Keratinocyte (primary cell): Measurements from ENCODE around the gene SFMBT1. TPM values are rescaled to one million over a fixed set of nuclear protein-coding genes. Genes with fewer than 3 reads are reported as not detected.

Experiments used
- DNase-seq: peaks from one replicate; pipeline ENCODE4 v3.0.0-alpha.2; 2011; ENCODE audit warnings: low read depth, missing footprints, low spot score
- FAIRE-seq: peaks from 2 replicates; lab custom pipeline; 2011; peaks lifted over from hg19 to GRCh38; lab: Jason Lieb, UNC
- H2AFZ ChIP-seq: 2 replicates; pipeline ENCODE4 v1.6.0; 2012; ENCODE audit warnings: low read length, control low read depth, inconsistent platforms; ENCODE audit not compliant: control insufficient read depth
- H3K27ac ChIP-seq: 2 replicates; pipeline ENCODE4 v1.5.1; 2011; ENCODE audit warnings: low read length; ENCODE audit not compliant: control insufficient read depth, insufficient read depth
- H3K27me3 ChIP-seq: 3 replicates; pipeline ENCODE4 v1.6.0; 2011; ENCODE audit warnings: low read length; ENCODE audit not compliant: control insufficient read depth, insufficient read depth; ENCODE audit errors: extremely low read depth
- H3K36me3 ChIP-seq, 2 experiments: 2 replicates in 1 of 2; 3 replicates in 1 of 2; pipeline ENCODE4 v1.5.1; 2011; ENCODE audit warnings: low read length in 2 of 2, mild to moderate bottlenecking in 1 of 2; ENCODE audit not compliant: control insufficient read depth in 2 of 2, insufficient read depth in 2 of 2; ENCODE audit errors: extremely low read depth in 1 of 2
- H3K4me1 ChIP-seq: 3 replicates; pipeline ENCODE4 v1.5.1; 2011; ENCODE audit warnings: low read length; ENCODE audit not compliant: control insufficient read depth, insufficient read depth; ENCODE audit errors: extremely low read depth
- H3K4me2 ChIP-seq: 3 replicates; pipeline ENCODE4 v1.6.0; 2011; ENCODE audit warnings: low read depth, low read length; ENCODE audit not compliant: control insufficient read depth, insufficient read depth; ENCODE audit errors: extremely low read depth
- H3K4me3 ChIP-seq, 3 experiments: fragments of 200-600 bp in 1 of 3; sonication (generic) in 1 of 3; 2 replicates in 2 of 3; 3 replicates in 1 of 3; pipeline ENCODE4 v1.5.1; 2011 to 2016; ENCODE audit warnings: low read length in 3 of 3, mild to moderate bottlenecking in 3 of 3, control low read depth in 2 of 3, inconsistent platforms in 1 of 3, low read depth in 1 of 3, mixed read lengths in 1 of 3, mixed run types in 1 of 3, moderate library complexity in 1 of 3; ENCODE audit not compliant: control insufficient read depth in 2 of 3, insufficient read depth in 2 of 3; ENCODE audit errors: extremely low read depth in 1 of 3
- H3K79me2 ChIP-seq: 2 replicates; pipeline ENCODE4 v1.6.0; 2012; ENCODE audit warnings: low read length; ENCODE audit not compliant: control insufficient read depth, insufficient read depth
- H3K9ac ChIP-seq: 3 replicates; pipeline ENCODE4 v1.6.0; 2011; ENCODE audit warnings: low read length; ENCODE audit not compliant: control insufficient read depth, insufficient read depth; ENCODE audit errors: extremely low read depth
- H3K9me1 ChIP-seq: 3 replicates; pipeline ENCODE4 v1.6.0; 2011; ENCODE audit warnings: low read length; ENCODE audit not compliant: control insufficient read depth, insufficient read depth; ENCODE audit errors: extremely low read depth
- H3K9me3 ChIP-seq: 2 replicates; pipeline ENCODE4 v1.5.1; 2012; ENCODE audit warnings: low read depth, low read length; ENCODE audit not compliant: control insufficient read depth
- H4K20me1 ChIP-seq: 3 replicates; pipeline ENCODE4 v1.6.0; 2011; ENCODE audit warnings: low read length; ENCODE audit not compliant: control insufficient read depth, insufficient read depth; ENCODE audit errors: extremely low read depth
- EZH2 ChIP-seq: IDR thresholded peaks from one replicate; pipeline ENCODE4 v1.6.1; 2012; ENCODE audit warnings: inconsistent platforms, mild to moderate bottlenecking, low read length, moderate library complexity
- dilution Hi-C: fragments of 300-500 bp; cut with MboI; formaldehyde crosslinking; loops from one replicate; pipeline ENCODE4 v1.7.0; 2020; ENCODE audit warnings: low sequenced_read_pairs; ENCODE audit not compliant: extremely low pct_ligation_motif_present
- polyA plus RNA-seq, 5 experiments: library from polyadenylated mRNA; depleted of rRNA in 3 of 5; stranded (reverse) in 3 of 5; stranded (forward) in 1 of 5; unstranded in 1 of 5; fragments of >200 nt; gene quantifications; 1 replicate in 1 of 5; 2 replicates in 3 of 5; 3 replicates in 1 of 5; pipeline versions ENCODE4 v1.2.1 to v1.2.3, GENCODE V29; 2011 to 2012; ENCODE audit warnings: missing spikeins in 2 of 5, low read depth in 1 of 5, low replicate concordance in 1 of 5
- TF ChIP-seq, protein P1 (sequence below), 3 experiments: IDR thresholded peaks in 1 of 3; conservative IDR thresholded peaks in 1 of 3; optimal IDR thresholded peaks in 1 of 3; 2 replicates in 2 of 3; 3 replicates in 1 of 3; pipeline versions ENCODE3 to v1.5.1; 2011; ENCODE audit warnings: low read length in 3 of 3, mild to moderate bottlenecking in 3 of 3, moderate library complexity in 2 of 3, control low read depth in 1 of 3, inconsistent platforms in 1 of 3; ENCODE audit not compliant: insufficient read depth in 2 of 3; ENCODE audit errors: extremely low read depth in 1 of 3

Gene SFMBT1
- polyA plus RNA-seq, 1 donor (not counting 4 experiments of a cell fraction or from before 2014, with no cell fraction given) = 4.1 TPM

- TF ChIP-seq, protein P1, sequence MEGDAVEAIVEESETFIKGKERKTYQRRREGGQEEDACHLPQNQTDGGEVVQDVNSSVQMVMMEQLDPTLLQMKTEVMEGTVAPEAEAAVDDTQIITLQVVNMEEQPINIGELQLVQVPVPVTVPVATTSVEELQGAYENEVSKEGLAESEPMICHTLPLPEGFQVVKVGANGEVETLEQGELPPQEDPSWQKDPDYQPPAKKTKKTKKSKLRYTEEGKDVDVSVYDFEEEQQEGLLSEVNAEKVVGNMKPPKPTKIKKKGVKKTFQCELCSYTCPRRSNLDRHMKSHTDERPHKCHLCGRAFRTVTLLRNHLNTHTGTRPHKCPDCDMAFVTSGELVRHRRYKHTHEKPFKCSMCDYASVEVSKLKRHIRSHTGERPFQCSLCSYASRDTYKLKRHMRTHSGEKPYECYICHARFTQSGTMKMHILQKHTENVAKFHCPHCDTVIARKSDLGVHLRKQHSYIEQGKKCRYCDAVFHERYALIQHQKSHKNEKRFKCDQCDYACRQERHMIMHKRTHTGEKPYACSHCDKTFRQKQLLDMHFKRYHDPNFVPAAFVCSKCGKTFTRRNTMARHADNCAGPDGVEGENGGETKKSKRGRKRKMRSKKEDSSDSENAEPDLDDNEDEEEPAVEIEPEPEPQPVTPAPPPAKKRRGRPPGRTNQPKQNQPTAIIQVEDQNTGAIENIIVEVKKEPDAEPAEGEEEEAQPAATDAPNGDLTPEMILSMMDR (optimal IDR thresholded peaks at IDR 0.05 in 1 of 3, IDR thresholded peaks at IDR 0.05 in 1 of 3, conservative IDR thresholded peaks at IDR 0.05 in 1 of 3; ENCODE audit: extremely low read depth in 1 of 3, insufficient read depth in 2 of 3, low read length in 3 of 3) = no peak
- no peak for TF ChIP-seq EZH2
- H3K79me2 ChIP-seq = no peaks in the 10 kb centered on the region
- H3K9me1 ChIP-seq = no peaks in the 10 kb centered on the region
- no peak overlapping the region for H3K4me3 ChIP-seq
- no peaks in the 10 kb centered on the region for H3K4me1 ChIP-seq
- no peaks in the 10 kb centered on the region for H4K20me1 ChIP-seq
- H2AFZ ChIP-seq = no peak overlapping the region
- dilution Hi-C loops = no loop called here
- DNase-seq (no peak), FAIRE-seq (no peak)
- H3K9me3 ChIP-seq = no peaks in the 10 kb centered on the region
- H3K4me2 ChIP-seq = no peak overlapping the region
- no peaks in the 10 kb centered on the region for H3K36me3 ChIP-seq
- no peak overlapping the region for H3K27ac ChIP-seq
- no peak overlapping the region for H3K9ac ChIP-seq
- H3K27me3 ChIP-seq = no peaks in the 10 kb centered on the region
These were observed 141.9 kb downstream of the SFMBT1 start for GRCh38 chr3:52904000-52904399.

DNA sequence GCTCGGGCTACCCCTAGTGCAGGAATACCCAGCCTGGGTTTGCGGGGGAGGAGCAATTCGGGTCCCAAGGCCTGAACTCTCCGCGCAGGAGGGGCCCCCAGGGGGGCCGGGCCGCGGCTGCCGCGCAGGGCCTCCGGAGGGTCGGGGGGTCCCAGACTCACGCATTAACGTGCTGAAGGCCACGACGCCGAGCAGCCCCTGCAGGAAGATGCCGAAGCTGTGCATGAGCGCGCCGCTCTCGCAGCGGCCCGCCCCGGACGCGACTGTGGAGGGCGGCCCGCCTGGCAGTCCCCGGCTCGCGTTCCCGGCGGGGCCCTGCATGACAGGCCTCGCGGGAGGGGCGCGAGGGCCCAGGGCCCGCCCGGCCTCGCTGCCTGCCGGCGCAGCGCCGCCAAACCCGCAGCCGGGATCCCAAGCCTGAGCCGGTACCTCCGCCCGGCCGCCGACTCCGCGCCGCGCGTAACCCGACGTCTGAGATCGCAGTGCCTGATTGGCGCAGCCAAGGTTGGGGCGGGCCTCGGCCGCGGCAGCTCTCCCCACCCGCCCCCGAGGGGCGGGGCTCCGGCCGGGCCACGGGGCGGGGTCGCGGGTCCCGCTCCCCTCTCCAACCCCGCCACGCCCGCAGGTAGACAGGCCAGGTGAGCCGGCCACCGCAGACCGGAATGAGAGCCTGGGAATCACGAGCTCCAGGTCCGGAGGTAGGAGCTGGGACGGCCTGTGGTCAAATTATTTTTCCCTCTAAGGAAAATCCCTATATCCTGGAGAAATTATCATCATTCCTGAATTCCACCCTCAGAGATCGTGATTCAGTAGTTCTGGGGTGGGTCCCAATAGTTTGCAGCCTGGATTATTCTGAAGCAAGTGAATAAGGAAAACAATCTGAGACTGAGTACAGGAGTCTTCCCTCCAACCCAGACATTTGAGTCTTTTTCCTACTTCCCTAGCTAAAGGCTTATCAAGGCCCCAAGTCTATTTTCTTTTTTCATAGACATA, 148.4 kb downstream of the SFMBT1 start, which contains the start of gene STIMATE:
Gene STIMATE, minus strand, starts transcription at position 419 of the 993 bp plus-strand sequence. Its CDS starts 98 bp downstream, at position 321.
- peaks cover 2% of the 10 kb centered on the region for H3K9me1 ChIP-seq
- H3K27me3 ChIP-seq = no peaks in the 10 kb centered on the region
- peak within 1 kb of the TSS; percentile 100 for H3K4me2 ChIP-seq
- peaks cover 19% of the 10 kb centered on the region for H3K79me2 ChIP-seq
- H3K36me3 ChIP-seq = peaks cover 0 to 6% of the 10 kb centered on the region in 2 experiments
- no peaks in the 10 kb centered on the region for H3K9me3 ChIP-seq
- H3K4me3 ChIP-seq = peak within 1 kb of the TSS; percentile 82 to 92 (median 92)
- H4K20me1 ChIP-seq = peaks cover 2% of the 10 kb centered on the region
- FAIRE-seq (no peak), DNase-seq (peak; percentile 26)
- peaks cover 11% of the 10 kb centered on the region for H3K4me1 ChIP-seq
- H3K9ac ChIP-seq = peak within 1 kb of the TSS; percentile 66
- H3K27ac ChIP-seq = peak within 1 kb of the TSS; percentile 53
- TF ChIP-seq, protein P1 (optimal IDR thresholded peaks at IDR 0.05 in 1 of 3, IDR thresholded peaks at IDR 0.05 in 1 of 3, conservative IDR thresholded peaks at IDR 0.05 in 1 of 3; ENCODE audit: extremely low read depth in 1 of 3, insufficient read depth in 2 of 3, low read length in 3 of 3) = no peak
- no peak for TF ChIP-seq EZH2
- H2AFZ ChIP-seq = peak within 1 kb of the TSS; percentile 84
- dilution Hi-C loops = no loop called here
